ENCODE measurements around the gene IFT57.

GRCh38 chr3:108190346-108190745, 31.9 kb downstream of the IFT57 start:
- TF ChIP-seq SIRT6 (IDR thresholded peaks at IDR 0.05; ENCODE audit: low read length), result no peak
- no peak for TF ChIP-seq CTCF (IDR thresholded peaks at IDR 0.05; ENCODE audit: control extremely low read depth in 1 of 3, insufficient read depth in 1 of 3, low read depth in 1 of 3, low read length in 3 of 3)
- no peak for TF ChIP-seq POLR2AphosphoS5 (IDR thresholded peaks at IDR 0.05; ENCODE audit: low read depth, low read length)
- TF ChIP-seq POLR2A (IDR thresholded peaks at IDR 0.05; ENCODE audit: control extremely low read depth in 1 of 2, low read depth in 2 of 2, low read length in 2 of 2), result no peak
- no peak for TF ChIP-seq ZNF274 (IDR thresholded peaks at IDR 0.05; ENCODE audit: borderline replicate concordance, extremely low read depth, low read length)
- TF ChIP-seq POU5F1 (IDR thresholded peaks at IDR 0.05; ENCODE audit: low read depth, low read length), result no peak
- no peak for TF ChIP-seq MAX (IDR thresholded peaks at IDR 0.05)
- TF ChIP-seq USF2 (IDR thresholded peaks at IDR 0.05; ENCODE audit: low read length), result no peak
- TF ChIP-seq EZH2 (IDR thresholded peaks at IDR 0.05; ENCODE audit: low read depth, low read length, severe bottlenecking), result no peak
